EL (cell line): ENCODE measurements around the gene ZNF787.
"Not testable (repeated sequence)": the region's sequence is repeated elsewhere in the genome, so short reads cannot be mapped to it uniquely, and the experiment has no call there.

Experiments used
- DNase-seq: peaks from one replicate; pipeline ENCODE4 v3.0.0-alpha.2; 2016

Gene ZNF787

DNA sequence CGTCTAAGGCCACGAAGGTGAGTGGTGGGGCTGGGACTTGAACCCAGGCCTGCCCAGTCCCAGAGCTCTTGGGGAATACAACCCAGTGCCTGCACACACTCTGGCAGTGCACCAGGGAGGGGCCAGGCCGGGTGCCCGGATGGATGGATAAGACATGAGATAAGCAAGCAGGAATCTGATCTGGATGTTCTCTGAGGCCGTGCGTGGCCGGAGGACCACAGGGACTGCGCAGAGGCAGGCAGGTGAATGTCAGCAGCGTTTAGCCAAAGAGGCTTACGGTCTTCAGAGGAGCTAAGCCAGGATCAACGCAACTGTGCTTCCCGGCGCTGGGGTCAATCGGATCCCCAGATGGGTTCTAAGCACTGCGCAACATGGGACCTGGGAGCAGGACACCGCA lies 1.5 kb downstream of the ZNF787 start:
- peak; percentile 75 for DNase-seq

GRCh38 chr19:56118666-56119581 lies 2.2 kb downstream of the ZNF787 start:
- DNase-seq: no peak

- no peak for DNase-seq
Measured at GRCh38 chr19:56117889-56118288, 3.2 kb downstream of the ZNF787 start.

DNA sequence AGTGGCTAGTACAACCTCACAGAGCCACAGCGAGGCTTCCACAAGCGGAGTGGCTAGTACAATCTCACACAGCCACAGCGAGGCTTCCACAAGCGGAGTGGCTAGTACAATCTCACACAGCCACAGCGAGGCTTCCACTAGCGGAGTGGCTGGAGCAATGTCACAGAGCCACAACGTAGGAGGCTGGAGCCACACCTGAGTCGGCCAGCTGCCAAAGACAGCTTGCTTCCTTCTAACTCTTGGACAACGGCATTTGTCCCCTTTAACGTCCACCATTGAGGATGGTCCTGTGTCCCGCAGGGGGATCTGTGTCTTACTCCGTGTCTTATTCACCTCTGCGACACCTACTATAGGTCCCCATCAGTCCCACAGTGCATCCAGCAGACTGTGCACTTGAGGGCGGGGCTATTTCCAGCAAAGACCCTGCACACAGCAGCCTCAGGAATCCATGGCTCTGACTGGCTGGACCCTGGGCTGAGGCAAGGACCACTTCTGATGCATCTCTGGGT lies 3.7 kb downstream of the ZNF787 start:
- DNase-seq: no peak

- no peak for DNase-seq
Measured at GRCh38 chr19:56116606-56117005, 4.5 kb downstream of the ZNF787 start.

DNA sequence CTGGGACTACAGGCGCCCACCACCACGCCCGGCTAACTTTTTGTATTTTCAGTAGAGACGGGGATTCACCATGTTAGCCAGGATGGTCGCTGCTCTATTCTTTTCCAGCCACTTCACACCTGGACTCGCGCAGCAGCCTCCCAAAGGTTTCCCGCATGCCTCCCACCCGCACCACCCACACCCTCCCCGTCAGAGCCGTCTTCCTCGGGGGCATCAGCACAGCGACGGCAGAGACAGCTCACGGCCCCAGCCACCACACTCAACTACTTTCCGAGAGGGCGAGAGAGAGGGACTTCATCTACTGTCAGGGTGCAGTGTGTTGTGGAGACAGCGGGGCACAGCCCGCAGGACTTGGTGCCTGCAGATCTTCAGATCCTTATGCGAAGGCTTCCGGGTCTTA lies 5.6 kb downstream of the ZNF787 start:
- no peak for DNase-seq

DNA sequence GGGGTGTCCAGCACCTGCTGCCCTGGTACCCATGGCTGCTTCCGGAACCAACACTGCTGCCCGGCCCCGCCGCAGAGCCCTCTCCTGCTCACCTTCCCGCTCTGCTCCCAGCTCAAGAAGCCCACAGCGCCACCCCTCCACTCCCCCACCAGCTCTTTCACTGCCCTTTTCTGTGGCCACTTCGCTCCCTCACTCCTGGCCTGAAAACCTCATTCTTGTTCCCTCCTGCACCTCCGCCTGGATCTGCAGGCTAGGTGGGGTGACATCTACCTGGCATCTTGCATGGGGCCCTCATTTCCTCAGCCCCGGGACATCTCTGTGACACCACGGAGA lies 6.4 kb downstream of the ZNF787 start:
- no peak for DNase-seq

GRCh38 chr19:56114051-56114777 lies 6.9 kb downstream of the ZNF787 start:
- no peak for DNase-seq

DNA sequence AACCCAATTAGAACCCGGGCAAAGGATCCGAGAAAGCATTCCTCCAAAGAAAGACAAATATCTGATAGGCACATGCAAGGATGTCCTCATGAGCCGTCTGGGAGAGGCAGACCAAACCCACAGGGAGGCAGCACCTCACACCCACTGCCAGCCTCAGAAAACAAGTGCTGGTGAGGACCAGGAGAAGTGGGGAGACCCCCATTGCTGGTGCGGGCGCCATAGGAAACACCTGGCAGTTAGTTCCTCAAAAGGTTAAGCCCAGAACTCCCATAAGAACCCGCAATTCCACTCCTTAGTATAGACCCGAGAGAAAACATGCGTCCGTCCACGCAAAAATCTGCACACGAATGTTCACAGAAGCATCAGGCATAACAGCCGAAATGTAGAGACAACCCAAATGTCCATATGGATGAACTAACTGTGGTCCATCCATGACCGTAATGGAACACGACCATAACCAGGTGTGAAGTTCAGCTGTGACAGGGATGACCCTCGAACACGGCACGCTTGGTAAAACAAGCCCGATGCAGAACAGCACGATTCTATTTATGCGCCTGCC lies 7.9 kb downstream of the ZNF787 start:
- no peak for DNase-seq

DNA sequence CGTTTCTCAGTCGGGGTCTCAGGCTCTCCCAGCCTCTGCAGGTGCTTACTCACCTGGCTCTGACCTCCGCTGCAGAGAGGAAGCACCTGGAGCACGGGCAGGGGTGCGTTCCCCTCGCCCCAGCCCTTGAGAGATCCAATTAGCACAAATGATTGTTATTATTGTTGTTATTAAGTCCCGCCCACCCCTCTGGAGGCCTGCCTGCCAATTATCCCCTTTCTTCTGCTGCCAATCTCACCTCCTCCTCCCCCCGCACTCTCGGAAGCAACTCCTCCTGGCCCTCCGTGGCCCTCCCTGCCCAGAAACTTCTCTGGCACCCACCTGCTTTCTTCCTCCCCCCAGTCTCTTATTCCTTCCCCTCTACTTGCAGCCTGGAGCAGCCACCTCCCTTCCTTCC lies 8.8 kb downstream of the ZNF787 start:
- DNase-seq: no peak

DNA sequence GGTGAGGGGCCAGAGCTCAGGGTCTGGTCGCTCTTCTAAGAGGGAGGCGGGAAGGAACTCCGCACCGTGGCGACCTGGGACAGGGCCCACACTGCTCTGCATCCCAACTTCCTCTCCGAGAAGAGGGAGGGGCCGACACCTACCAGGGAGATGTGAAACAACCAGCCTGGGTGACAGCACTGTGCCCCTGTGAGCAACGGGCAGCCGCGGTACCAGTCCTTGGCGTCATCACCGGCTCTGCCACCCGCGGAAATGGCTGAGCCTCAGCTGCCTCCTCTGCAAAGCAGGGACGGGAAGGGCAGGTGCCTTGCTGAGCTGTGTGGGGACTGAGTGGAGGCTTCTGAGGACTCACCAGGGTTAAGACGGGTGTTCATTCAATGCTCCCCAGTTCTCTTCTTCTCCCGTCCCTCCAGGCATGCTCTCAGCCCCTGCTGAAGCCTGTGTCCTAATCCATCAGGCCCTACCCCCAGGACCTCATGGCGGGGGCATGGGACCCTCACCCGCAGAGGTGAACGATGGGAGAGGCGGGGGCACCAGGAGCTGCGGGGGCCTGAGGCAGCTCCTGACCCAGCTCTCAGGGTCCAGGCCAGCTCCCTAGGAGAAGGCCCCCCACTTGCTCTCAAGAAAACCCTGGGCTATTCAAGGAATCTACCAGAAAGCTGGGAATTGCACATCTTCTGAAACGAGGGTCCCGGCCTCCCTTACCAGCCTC lies 9.3 kb downstream of the ZNF787 start:
- no peak for DNase-seq

GRCh38 chr19:56110515-56111448 lies 10.3 kb downstream of the ZNF787 start:
- DNase-seq: peak; percentile 39

GRCh38 chr19:56109226-56109625 lies 11.9 kb downstream of the ZNF787 start:
- DNase-seq: no peak

DNA sequence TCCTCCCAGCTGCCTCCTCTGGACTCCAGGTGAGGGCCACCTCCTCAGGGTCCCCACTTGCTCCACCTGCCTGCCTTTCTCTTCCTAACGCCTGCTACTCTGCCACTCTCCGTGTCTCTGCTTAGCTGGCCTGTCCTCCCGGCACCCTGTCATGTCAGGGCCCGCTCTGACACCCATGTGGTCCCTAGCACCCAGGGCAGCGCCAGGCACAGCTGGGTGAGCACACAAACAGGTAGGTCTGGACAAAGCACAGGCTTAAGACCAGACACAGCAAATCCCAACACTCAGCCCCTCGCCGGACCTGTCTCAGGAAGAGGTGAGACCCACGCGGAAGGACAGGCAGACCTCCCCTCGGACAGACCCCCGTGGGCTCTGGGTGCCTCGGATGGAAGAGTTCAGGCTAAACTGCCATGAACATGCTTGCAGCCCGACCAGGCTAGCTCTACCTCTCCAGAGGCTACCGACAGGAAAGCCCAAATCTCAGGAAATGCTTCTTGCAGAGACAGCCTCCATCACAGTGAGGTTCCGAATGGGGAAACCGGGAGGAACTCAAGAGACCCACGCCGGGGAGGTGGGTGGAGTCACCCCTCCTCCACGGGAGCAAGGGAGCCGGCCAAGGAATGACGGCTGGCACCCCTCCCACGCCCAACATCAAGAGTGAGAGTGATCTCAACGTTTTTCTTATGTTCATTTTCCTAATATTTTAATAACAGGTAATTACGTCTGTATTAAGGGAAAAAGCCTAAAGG lies 12.5 kb downstream of the ZNF787 start:
- no peak for DNase-seq

GRCh38 chr19:56107626-56108351 lies 13.3 kb downstream of the ZNF787 start:
- no peak for DNase-seq

- DNase-seq: no peak
Measured at GRCh38 chr19:56106993-56107392, 14.1 kb downstream of the ZNF787 start.

- no peak for DNase-seq
Measured at GRCh38 chr19:56106397-56106849, 14.7 kb downstream of the ZNF787 start.

DNA sequence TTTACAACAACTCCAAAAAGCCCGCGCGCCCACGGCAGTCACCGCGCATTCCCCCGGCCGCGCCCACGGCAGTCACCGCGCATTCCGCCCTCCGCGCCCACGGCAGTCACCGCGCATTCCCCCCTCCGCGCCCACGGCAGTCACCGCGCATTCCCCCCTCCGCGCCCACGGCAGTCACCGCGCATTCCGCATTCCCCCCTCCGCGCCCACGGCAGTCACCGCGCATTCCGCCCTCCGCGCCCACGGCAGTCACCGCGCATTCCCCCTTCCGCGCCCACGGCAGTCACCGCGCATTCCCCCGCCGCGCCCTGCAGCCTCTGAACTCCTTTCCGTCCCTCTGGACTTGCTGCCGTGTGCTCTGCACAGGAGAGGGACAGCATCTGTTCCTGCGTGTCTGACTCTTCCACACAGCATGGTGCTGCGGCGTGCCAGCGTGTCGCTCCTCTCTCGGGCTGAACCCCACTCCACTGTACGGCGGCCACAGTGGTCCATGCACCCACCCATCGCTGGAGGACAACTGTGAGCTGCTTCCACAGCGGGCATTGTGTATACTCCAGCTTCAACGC lies 15.2 kb downstream of the ZNF787 start:
- DNase-seq: not testable (repeated sequence)

- no peak for DNase-seq
Measured at GRCh38 chr19:56105090-56105701, 15.9 kb downstream of the ZNF787 start.

- no peak for DNase-seq
Measured at GRCh38 chr19:56104423-56104822, 16.7 kb downstream of the ZNF787 start.
